IMR-90 (cell line): Measurements from ENCODE around the gene TMEM271. TPM values are rescaled to one million over a fixed set of nuclear protein-coding genes. Genes with fewer than 3 reads are reported as not detected.

Experiments used
- ATAC-seq: fragments of 200-7000 bp; cut with Tn5 transposase; 2 replicates; pipeline ENCODE4 v1.9.1; 2020; ENCODE audit warnings: low read depth, mild to moderate bottlenecking, moderate library complexity
- BruUV-seq: library from RNA; stranded (reverse); fragments of 400-500 nt; replicated peaks from 2 replicates; lab custom pipeline; 2021; lab: Mats Ljungman, UMichigan
- CTCF ChIA-PET: fragments of 300-600 bp; formaldehyde crosslinking; extraction: SDS; loops from one replicate; lab custom pipeline; 2021; ENCODE audit warnings: antibody characterized with exemption; lab: Yijun Ruan, JAX
- POLR2A ChIA-PET: fragments of 300-600 bp; sonication (Branson Sonifier 250); formaldehyde crosslinking; loops from one replicate; lab custom pipeline; 2022; ENCODE audit warnings: antibody characterized with exemption; ENCODE audit not compliant: unreplicated experiment; lab: Charles Lee
- DNase-seq: peaks from one replicate; pipeline ENCODE4 v3.0.0; 2013
- H2AFZ ChIP-seq: replicated peaks from 2 replicates; pipeline ENCODE3; 2013; ENCODE audit warnings: low read length, mild to moderate bottlenecking; ENCODE audit not compliant: poor library complexity
- H2AK5ac ChIP-seq: 2 replicates; pipeline ENCODE4 v1.6.1; 2013; ENCODE audit warnings: low read depth, low read length, inconsistent platforms
- H2AK9ac ChIP-seq: replicated peaks from 2 replicates; pipeline ENCODE3; 2013; ENCODE audit warnings: mild to moderate bottlenecking, low read depth, low read length, moderate library complexity; ENCODE audit not compliant: poor library complexity
- H2BK120ac ChIP-seq: 2 replicates; pipeline ENCODE4 v1.6.1; 2013; ENCODE audit warnings: low read depth, low read length, inconsistent platforms
- H2BK15ac ChIP-seq: 3 replicates; pipeline ENCODE4 v1.6.1; 2013; ENCODE audit warnings: low read depth, low read length, inconsistent platforms
- H2BK20ac ChIP-seq: 2 replicates; pipeline ENCODE4 v1.6.1; 2013; ENCODE audit warnings: low read depth, mild to moderate bottlenecking, inconsistent platforms, low read length, moderate library complexity
- H2BK5ac ChIP-seq: 2 replicates; pipeline ENCODE4 v1.6.1; 2013; ENCODE audit warnings: mild to moderate bottlenecking, low read depth, low read length, inconsistent platforms; ENCODE audit not compliant: poor library complexity, severe bottlenecking
- H3K14ac ChIP-seq: replicated peaks from 2 replicates; pipeline ENCODE4 v1.6.1; 2013; ENCODE audit warnings: low read depth, low read length, inconsistent platforms
- H3K18ac ChIP-seq: 2 replicates; pipeline ENCODE4 v1.6.1; 2013; ENCODE audit warnings: low read depth, low read length, control low read depth
- H3K23ac ChIP-seq: 2 replicates; pipeline ENCODE4 v1.6.1; 2013; ENCODE audit warnings: low read depth, low read length, inconsistent platforms
- H3K27ac ChIP-seq: 2 replicates; pipeline ENCODE4 v1.5.1; 2013; ENCODE audit warnings: mild to moderate bottlenecking, control low read depth, low read length; ENCODE audit not compliant: insufficient read depth
- H3K27me3 ChIP-seq: 2 replicates; pipeline ENCODE4 v1.6.1; 2013; ENCODE audit warnings: low read length; ENCODE audit not compliant: control insufficient read depth, insufficient read depth
- H3K36me3 ChIP-seq: 2 replicates; pipeline ENCODE4 v1.6.1; 2013; ENCODE audit warnings: low read length, mixed read lengths; ENCODE audit not compliant: control insufficient read depth, insufficient read depth
- H3K4ac ChIP-seq: 2 replicates; pipeline ENCODE4 v1.6.1; 2013; ENCODE audit warnings: low read depth, low read length, inconsistent platforms
- H3K4me1 ChIP-seq: 2 replicates; pipeline ENCODE4 v1.6.1; 2013; ENCODE audit warnings: low read length, mixed read lengths; ENCODE audit not compliant: control insufficient read depth, insufficient read depth
- H3K4me2 ChIP-seq: 2 replicates; pipeline ENCODE4 v1.6.1; 2013; ENCODE audit warnings: low read depth, mild to moderate bottlenecking, control low read depth, low read length, moderate library complexity
- H3K4me3 ChIP-seq: 2 replicates; pipeline ENCODE4 v1.5.1; 2013; ENCODE audit warnings: low read depth, mild to moderate bottlenecking, control low read depth, low read length, moderate library complexity; ENCODE audit not compliant: insufficient read depth
- H3K56ac ChIP-seq: 2 replicates; pipeline ENCODE4 v1.6.1; 2013; ENCODE audit warnings: low read length, inconsistent platforms; ENCODE audit not compliant: insufficient read depth; ENCODE audit errors: extremely low read depth
- H3K79me1 ChIP-seq, 2 experiments: 2 replicates each; pipeline ENCODE4 v1.6.1; 2013; ENCODE audit warnings: low read length in 2 of 2, inconsistent platforms in 1 of 2, low read depth in 1 of 2
- H3K9ac ChIP-seq: 2 replicates; pipeline ENCODE4 v1.6.1; 2013; ENCODE audit warnings: low read depth, low read length, control low read depth
- H3K9me1 ChIP-seq: 2 replicates; pipeline ENCODE4 v1.6.1; 2013; ENCODE audit warnings: low read length, inconsistent platforms; ENCODE audit not compliant: insufficient read depth
- H3K9me3 ChIP-seq: 2 replicates; pipeline ENCODE4 v1.6.1; 2013; ENCODE audit warnings: low read length; ENCODE audit not compliant: control insufficient read depth, insufficient read depth
- H4K20me1 ChIP-seq: 2 replicates; pipeline ENCODE4 v1.6.1; 2013; ENCODE audit warnings: low read length, inconsistent platforms; ENCODE audit not compliant: insufficient read depth
- H4K5ac ChIP-seq: 2 replicates; pipeline ENCODE4 v1.6.1; 2013; ENCODE audit warnings: mild to moderate bottlenecking, low read depth, low read length, control low read depth
- H4K8ac ChIP-seq, 2 experiments: 2 replicates each; pipeline ENCODE4 v1.6.1; 2013; ENCODE audit warnings: low read depth in 2 of 2, low read length in 2 of 2, control low read depth in 1 of 2, inconsistent platforms in 1 of 2
- H4K91ac ChIP-seq: 2 replicates; pipeline ENCODE4 v1.6.1; 2013; ENCODE audit warnings: low read depth, low read length, inconsistent platforms; ENCODE audit not compliant: insufficient read depth
- BHLHE40 ChIP-seq: fragments of 150-350 bp; IDR thresholded peaks from 2 replicates; pipeline ENCODE4 v1.6.1; 2016; ENCODE audit warnings: mild to moderate bottlenecking, low read depth, low read length
- CEBPB ChIP-seq: IDR thresholded peaks from 2 replicates; pipeline ENCODE4 v1.6.1; 2012; ENCODE audit warnings: low read depth, low read length, improper control_type of control experiment
- CHD1 ChIP-seq: IDR thresholded peaks from 2 replicates; pipeline ENCODE4 v1.6.1; 2012; ENCODE audit warnings: low read depth, low read length, improper control_type of control experiment
- CTCF ChIP-seq: conservative IDR thresholded peaks from 2 replicates; pipeline ENCODE4 v1.5.1; 2012; ENCODE audit warnings: mild to moderate bottlenecking, low read depth, low read length, improper control_type of control experiment
- ELK1 ChIP-seq: fragments of 150-350 bp; IDR thresholded peaks from 2 replicates; pipeline ENCODE4 v1.6.1; 2016; ENCODE audit warnings: low read depth, mild to moderate bottlenecking, low read length, moderate library complexity, borderline replicate concordance
- FOS ChIP-seq: fragments of 150-350 bp; IDR thresholded peaks from 2 replicates; pipeline ENCODE4 v1.6.1; 2016; ENCODE audit warnings: low read depth, low read length
- MAFK ChIP-seq: IDR thresholded peaks from 2 replicates; pipeline ENCODE4 v1.6.1; 2012; ENCODE audit warnings: low read depth, low read length, improper control_type of control experiment
- MAZ ChIP-seq: IDR thresholded peaks from 2 replicates; pipeline ENCODE4 v1.6.1; 2012; ENCODE audit warnings: low read depth, mild to moderate bottlenecking, low read length, improper control_type of control experiment, moderate library complexity, borderline replicate concordance
- MXI1 ChIP-seq: IDR thresholded peaks from 2 replicates; pipeline ENCODE4 v1.6.1; 2012; ENCODE audit warnings: low read depth, mild to moderate bottlenecking, low read length, moderate library complexity, borderline replicate concordance
- NFE2L2 ChIP-seq: fragments of 150-350 bp; IDR thresholded peaks from 2 replicates; pipeline ENCODE4 v1.6.1; 2016; ENCODE audit warnings: low read depth, mild to moderate bottlenecking, low read length
- POLR2A ChIP-seq: IDR thresholded peaks from 2 replicates; pipeline ENCODE4 v1.6.1; 2012; ENCODE audit warnings: mild to moderate bottlenecking, low read depth, low read length
- RAD21 ChIP-seq: IDR thresholded peaks from 2 replicates; pipeline ENCODE4 v1.6.1; 2012; ENCODE audit warnings: low read length, improper control_type of control experiment
- RCOR1 ChIP-seq: IDR thresholded peaks from 2 replicates; pipeline ENCODE4 v1.6.1; 2012; ENCODE audit warnings: mild to moderate bottlenecking, low read length, improper control_type of control experiment; ENCODE audit not compliant: insufficient replicate concordance
- RFX5 ChIP-seq: IDR thresholded peaks from 2 replicates; pipeline ENCODE4 v1.8.0; 2012; ENCODE audit warnings: low read depth, mild to moderate bottlenecking, low read length, moderate library complexity
- SMC3 ChIP-seq: fragments of 150-350 bp; IDR thresholded peaks from 2 replicates; pipeline ENCODE4 v1.6.1; 2016; ENCODE audit warnings: low read depth, mild to moderate bottlenecking, antibody characterized with exemption, low read length, moderate library complexity
- USF2 ChIP-seq: fragments of 150-350 bp; IDR thresholded peaks from 2 replicates; pipeline ENCODE4 v1.6.1; 2017; ENCODE audit warnings: mild to moderate bottlenecking, antibody characterized with exemption, low read length, low read depth
- WGBS, 2 experiments: methylation state at CpG; one replicate each; pipeline versions ENCODE4 v1.1.5 to v1.1.7; 2013; ENCODE audit warnings: missing lambda C conversion rate in 2 of 2; ENCODE audit not compliant: insufficient read length in 1 of 2; ENCODE audit errors: extremely low coverage in 2 of 2; 5-methylcytosine and 5-hydroxymethylcytosine counted together
- dilution Hi-C: fragments of 300-500 bp; cut with HindIII; formaldehyde crosslinking; loops from one replicate; pipeline ENCODE4 v1.14.3; 2018; ENCODE audit warnings: low sequenced_read_pairs; ENCODE audit not compliant: unreplicated experiment
- in situ Hi-C: fragments of 300-500 bp; cut with MboI; formaldehyde crosslinking; loops from 3 replicates; pipeline ENCODE4 v1.14.3; 2019; ENCODE audit warnings: low sequenced_read_pairs, inconsistent platforms, mixed read lengths
- intact Hi-C: fragments of 100-400 bp; cut with micrococcal nuclease; formaldehyde crosslinking; loops from 2 replicates; pipeline ENCODE4 v1.10.0; 2022
- polyA plus RNA-seq, 3 experiments: library from polyadenylated mRNA; depleted of rRNA; stranded (reverse); fragments of >200 nt; gene quantifications; 2 replicates each; pipeline ENCODE4 v1.2.3, GENCODE V29; 2012; ENCODE audit warnings: low replicate concordance in 1 of 3
- total RNA-seq: library from RNA; depleted of rRNA; stranded (reverse); fragments of >200 nt; gene quantifications from 2 replicates; pipeline ENCODE4 v1.2.3, GENCODE V29; 2012

TMEM271 gene
- total and polyA plus RNA-seq, 2 of the 4 experiments (the other 2 are of a cell fraction): not detected

- Histone ChIP-seq H4K5ac (no peak overlapping the region), H3K9ac (no peak overlapping the region), H3K9me3 (peaks cover 4% of the 10 kb centered on the region), H3K23ac (no peak overlapping the region), H3K36me3 (no peaks in the 10 kb centered on the region), H2BK120ac (no peak overlapping the region), H2AK5ac (no peak overlapping the region), H3K27me3 (no peaks in the 10 kb centered on the region), H3K4me2 (no peak overlapping the region), H4K20me1 (no peaks in the 10 kb centered on the region), H3K79me1 (no peaks in the 10 kb centered on the region), H4K8ac (no peak overlapping the region), H3K4me3 (no peak overlapping the region), H4K91ac (no peak overlapping the region), H2BK15ac (no peak overlapping the region), H2AFZ (no peak overlapping the region), H2AK9ac (no peak overlapping the region), H3K4me1 (no peaks in the 10 kb centered on the region), H3K4ac (no peak overlapping the region), H3K14ac (no peak overlapping the region), H3K18ac (no peak overlapping the region), H3K27ac (no peak overlapping the region), H3K56ac (no peak overlapping the region), H2BK20ac (no peak overlapping the region), H3K9me1 (no peaks in the 10 kb centered on the region), H2BK5ac (no peak overlapping the region)
- ChIA-PET POLR2A (no interaction called here), CTCF (no interaction called here)
- TF ChIP-seq MAZ (no peak), SMC3 (no peak), FOS (no peak), ELK1 (no peak), RCOR1 (no peak), RAD21 (no peak), CTCF (no peak), MXI1 (no peak), RFX5 (no peak), CEBPB (no peak), NFE2L2 (no peak), CHD1 (no peak), MAFK (no peak), POLR2A (no peak), BHLHE40 (no peak), USF2 (no peak)
- WGBS, 2 experiments: 73% methylated on average over 10 of the region's 16 CpGs; no CpG with 5 or more reads in 1 of the 2 experiments
- ATAC-seq (no peak), DNase-seq (no peak)
- intact Hi-C loops: no loop called here
- BruUV-seq: no TSS peak
- in situ Hi-C loops: no loop called here
- dilution Hi-C loops: no loop called here
These were observed 13.3 kb upstream of the TMEM271 start for GRCh38 chr4:589219-589963.
